OCI-LY7 (cell line): Measurements from ENCODE around the gene DEPDC1B.
"Not testable (repeated sequence)": the region's sequence is repeated elsewhere in the genome, so short reads cannot be mapped to it uniquely, and the experiment has no call there.

ENCODE experiments used
- CTCF ChIP-seq: fragments of 200-600 bp; sonication (generic); conservative IDR thresholded peaks from 2 replicates; pipeline ENCODE4 v1.5.1; 2014; ENCODE audit warnings: mild to moderate bottlenecking, antibody characterized with exemption, low read length, moderate library complexity, mixed read lengths
- EZH2phosphoT487 ChIP-seq: fragments of 200-600 bp; sonication (generic); IDR thresholded peaks from 2 replicates; pipeline ENCODE4 v1.6.1; 2018; ENCODE audit warnings: low read depth, borderline replicate concordance, mild to moderate bottlenecking, mixed run types, antibody characterized with exemption, low read length, moderate library complexity, mixed read lengths

DNA sequence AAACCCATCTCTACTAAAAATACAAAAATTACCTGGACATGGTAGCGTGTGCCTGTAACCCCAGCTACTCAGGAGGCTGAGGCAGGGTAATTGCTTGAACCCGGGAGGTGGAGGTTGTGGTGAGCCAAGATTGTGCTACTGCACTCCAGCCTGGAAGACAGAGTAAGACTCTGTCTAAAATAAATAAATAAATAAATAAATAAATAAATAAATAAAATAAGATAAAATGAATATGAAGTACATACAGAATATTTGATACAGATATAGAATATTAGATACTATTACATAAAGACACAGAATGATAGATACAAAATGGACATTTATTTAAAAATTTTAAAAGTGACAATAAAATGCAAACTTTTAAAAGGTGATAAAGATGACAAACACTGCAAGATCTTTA, 146.7 kb downstream of the DEPDC1B start:
- not testable (repeated sequence) for TF ChIP-seq CTCF, EZH2phosphoT487
